HFF-Myc (cell line): Measurements from ENCODE around the gene HDDC2.
"Not testable (repeated sequence)": the region's sequence is repeated elsewhere in the genome, so short reads cannot be mapped to it uniquely, and the experiment has no call there.

Experiments used
- DNase-seq: peaks from one replicate; pipeline ENCODE4 v3.0.0-alpha.2; 2011; ENCODE audit warnings: low read depth; ENCODE audit errors: extremely low read depth
- H3K4me3 ChIP-seq: replicated peaks from 2 replicates; pipeline ENCODE4 v1.5.1; 2011; ENCODE audit warnings: low read depth, mild to moderate bottlenecking, control low read depth, low read length
- CTCF ChIP-seq: IDR thresholded peaks from 2 replicates; pipeline ENCODE4 v1.5.1; 2012; ENCODE audit warnings: mild to moderate bottlenecking, low read depth, low read length, control low read depth; ENCODE audit errors: missing control alignments

The HDDC2 gene

GRCh38 chr6:125285353-125285752, 16.4 kb downstream of the HDDC2 start:
- no peak for TF ChIP-seq CTCF
- DNase-seq = no peak
- H3K4me3 ChIP-seq = no peak overlapping the region

- not testable (repeated sequence) for DNase-seq
Observed at GRCh38 chr6:125282470-125282869, 19.3 kb downstream of the HDDC2 start.

GRCh38 chr6:125280370-125281035, 21.3 kb downstream of the HDDC2 start:
- not testable (repeated sequence) for H3K4me3 ChIP-seq, DNase-seq

More at GRCh38 chr6:125282470-125282869, 19.3 kb downstream of the HDDC2 start:
- not testable (repeated sequence) for H3K4me3 ChIP-seq

GRCh38 chr6:125279961-125280360, 21.8 kb downstream of the HDDC2 start:
- no peak overlapping the region for H3K4me3 ChIP-seq
- no peak for TF ChIP-seq CTCF
- no peak for DNase-seq

GRCh38 chr6:125277838-125278237, 23.9 kb downstream of the HDDC2 start:
- DNase-seq = no peak
- H3K4me3 ChIP-seq = no peak overlapping the region
- no peak for TF ChIP-seq CTCF

- no peak overlapping the region for H3K4me3 ChIP-seq
- DNase-seq = no peak
- TF ChIP-seq CTCF = no peak
Observed at GRCh38 chr6:125275779-125276178, 26.0 kb downstream of the HDDC2 start.

- no peak overlapping the region for H3K4me3 ChIP-seq
- no peak for TF ChIP-seq CTCF
- DNase-seq = no peak
Observed at GRCh38 chr6:125274935-125275334, 26.8 kb downstream of the HDDC2 start.

GRCh38 chr6:125273965-125274364, 27.8 kb downstream of the HDDC2 start:
- no peak overlapping the region for H3K4me3 ChIP-seq
- no peak for TF ChIP-seq CTCF
- peak; percentile 21 for DNase-seq
